Liver (tissue), 9 donors: ENCODE data around the gene NCOR1. TPM values are rescaled to one million over a fixed set of nuclear protein-coding genes. Genes with fewer than 3 reads are reported as not detected.

Experiments
- DNase-seq: peaks from one replicate; pipeline ENCODE4 v3.0.0-alpha.2; 2017; ENCODE audit warnings: low spot score
- H3K27ac ChIP-seq, 2 donors: one replicate each; pipeline ENCODE4 v1.7.0; 2013; ENCODE audit warnings: inconsistent platforms in 2 of 2, low read length in 2 of 2, control low read depth in 1 of 2, low read depth in 1 of 2, mild to moderate bottlenecking in 1 of 2
- H3K27me3 ChIP-seq, 4 donors: one replicate each; pipeline versions ENCODE4 v1.6.1 to v1.7.0; 2013; ENCODE audit warnings: low read length in 3 of 4, inconsistent platforms in 1 of 4, mild to moderate bottlenecking in 1 of 4, moderate library complexity in 1 of 4; ENCODE audit not compliant: control insufficient read depth in 4 of 4, insufficient read depth in 4 of 4
- H3K36me3 ChIP-seq, 4 donors: one replicate each; pipeline versions ENCODE4 v1.6.1 to v1.7.0; 2013; ENCODE audit warnings: low read length in 3 of 4, mild to moderate bottlenecking in 3 of 4, low read depth in 1 of 4, moderate library complexity in 1 of 4; ENCODE audit not compliant: control insufficient read depth in 4 of 4, insufficient read depth in 3 of 4
- H3K4me1 ChIP-seq, 4 donors: one replicate each; pipeline versions ENCODE4 v1.6.1 to v1.7.0; 2013; ENCODE audit warnings: low read length in 3 of 4, mild to moderate bottlenecking in 3 of 4, moderate library complexity in 1 of 4; ENCODE audit not compliant: control insufficient read depth in 4 of 4, insufficient read depth in 4 of 4
- H3K4me3 ChIP-seq, 3 donors: one replicate each; pipeline versions ENCODE4 v1.6.1 to v1.7.0; 2013; ENCODE audit warnings: low read length in 3 of 3, control low read depth in 1 of 3, low read depth in 1 of 3, mild to moderate bottlenecking in 1 of 3
- H3K9ac ChIP-seq, 2 donors: one replicate each; pipeline ENCODE4 v1.7.0; 2013; ENCODE audit warnings: low read length in 2 of 2, mild to moderate bottlenecking in 2 of 2, moderate library complexity in 2 of 2, control low read depth in 1 of 2, low read depth in 1 of 2
- H3K9me3 ChIP-seq, 4 donors: one replicate each; pipeline versions ENCODE4 v1.6.1 to v1.7.0; 2013; ENCODE audit warnings: low read length in 3 of 4; ENCODE audit not compliant: control insufficient read depth in 4 of 4
- EGR1 ChIP-seq, 2 donors: IDR thresholded peaks; 2 replicates each; pipeline ENCODE4 v1.6.1; 2016 to 2018; ENCODE audit warnings: antibody characterized with exemption in 2 of 2, low read depth in 2 of 2
- FOXA1 ChIP-seq: IDR thresholded peaks from 2 replicates; pipeline ENCODE4 v1.6.1; 2016; ENCODE audit warnings: antibody characterized with exemption
- FOXA2 ChIP-seq: IDR thresholded peaks from 2 replicates; pipeline ENCODE4 v1.6.1; 2016; ENCODE audit warnings: antibody characterized with exemption
- GABPA ChIP-seq, 2 donors: IDR thresholded peaks in 1 of 2; conservative IDR thresholded peaks in 1 of 2; 2 replicates each; pipeline ENCODE4 v1.6.1; 2016; ENCODE audit warnings: antibody characterized with exemption in 2 of 2, mild to moderate bottlenecking in 1 of 2, moderate library complexity in 1 of 2
- HNF4A ChIP-seq, 2 donors: conservative IDR thresholded peaks; 2 replicates each; pipeline ENCODE4 v1.6.1; 2016; ENCODE audit warnings: antibody characterized with exemption in 2 of 2, mild to moderate bottlenecking in 2 of 2
- HNF4G ChIP-seq: IDR thresholded peaks from 2 replicates; pipeline ENCODE4 v1.6.1; 2016; ENCODE audit warnings: antibody characterized with exemption
- JUND ChIP-seq, 2 donors: IDR thresholded peaks; 2 replicates each; pipeline ENCODE4 v1.6.1; 2016; ENCODE audit warnings: antibody characterized with exemption in 2 of 2
- NR2F2 ChIP-seq: IDR thresholded peaks from 2 replicates; pipeline ENCODE4 v1.6.1; 2016; ENCODE audit warnings: antibody characterized with exemption
- RAD21 ChIP-seq, 2 donors: IDR thresholded peaks; 2 replicates each; pipeline ENCODE4 v1.6.1; 2016; ENCODE audit warnings: antibody characterized with exemption in 2 of 2, mild to moderate bottlenecking in 2 of 2
- RXRA ChIP-seq, 2 donors: IDR thresholded peaks; 2 replicates each; pipeline ENCODE4 v1.6.1; 2017 to 2018; ENCODE audit warnings: antibody characterized with exemption in 2 of 2, mild to moderate bottlenecking in 1 of 2
- SP1 ChIP-seq: IDR thresholded peaks from 2 replicates; pipeline ENCODE4 v1.6.1; 2018; ENCODE audit warnings: antibody characterized with exemption, mild to moderate bottlenecking
- TAF1 ChIP-seq: conservative IDR thresholded peaks from 2 replicates; pipeline ENCODE4 v1.6.1; 2016; ENCODE audit warnings: antibody characterized with exemption, mild to moderate bottlenecking
- YY1 ChIP-seq: IDR thresholded peaks from 2 replicates; pipeline ENCODE4 v1.6.1; 2016; ENCODE audit warnings: antibody characterized with exemption, mild to moderate bottlenecking
- WGBS: extraction: QIAGEN DNeasy Blood & Tissue Kit; methylation state at CpG from one replicate; pipeline ENCODE4 v1.1.7; 2013; 5-methylcytosine and 5-hydroxymethylcytosine counted together
- polyA plus RNA-seq, 2 donors: library from polyadenylated mRNA; stranded (reverse) in 1 of 2; unstranded in 1 of 2; fragments of 200-250 nt in 1 of 2; fragments of >200 nt in 1 of 2; fragmentation: Nextera tagmentation in 1 of 2; extraction: Ambion mirVana in 1 of 2; gene quantifications; one replicate each; pipeline versions ENCODE4 v1.2.1 to v1.2.3, GENCODE V29; 2013 to 2015
- total RNA-seq, 2 donors: library from RNA; depleted of rRNA; stranded (reverse); fragments of >200 nt; gene quantifications; one replicate each; pipeline ENCODE4 v1.2.3, GENCODE V29; 2014
- TF ChIP-seq, protein P1 (sequence below): IDR thresholded peaks from 2 replicates; pipeline ENCODE4 v1.6.1; 2016; ENCODE audit warnings: antibody characterized with exemption
- TF ChIP-seq, protein P2 (sequence below): IDR thresholded peaks from 2 replicates; pipeline ENCODE4 v1.6.1; 2016; ENCODE audit warnings: antibody characterized with exemption
- TF ChIP-seq, protein P3 (sequence below): IDR thresholded peaks from 2 replicates; pipeline ENCODE4 v1.6.1; 2016; ENCODE audit warnings: antibody characterized with exemption, mild to moderate bottlenecking
- TF ChIP-seq, protein P4 (sequence below): fragments of 150-350 bp; IDR thresholded peaks from 2 replicates; pipeline ENCODE4 v1.5.1; 2017; ENCODE audit warnings: improper control_type of control experiment, low read depth, low read length; ENCODE audit not compliant: missing input control
- donor health status: healthy.
- donor health status: healthy.
- donor health status: healthy.
- donor health status: healthy.
- donor health status: healthy.

NCOR1 gene
- total and polyA plus RNA-seq, 4 donors = 23.6 to 94.8 (median 77.0) TPM

DNA sequence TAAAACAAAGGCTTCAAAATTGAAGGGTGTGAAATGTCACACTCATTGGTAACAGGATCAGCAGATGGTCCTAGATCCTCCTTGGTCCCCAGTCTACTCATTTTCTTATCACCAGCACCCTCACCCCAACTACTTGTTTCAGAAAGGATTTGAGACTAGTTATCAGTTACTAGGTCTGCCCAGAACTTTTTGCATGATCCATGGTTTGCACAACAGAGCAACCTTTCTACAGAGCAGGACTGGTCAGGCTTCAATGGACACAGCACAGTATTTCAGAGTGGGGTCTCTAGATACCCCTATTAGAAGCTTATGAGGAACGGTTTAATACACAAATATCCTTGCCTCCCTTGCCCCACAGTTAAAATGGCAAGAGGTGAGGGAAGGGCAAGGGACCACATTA lies 190.1 kb downstream of the NCOR1 start:
- Histone ChIP-seq H3K9ac (no peak overlapping the region), H3K27me3 (no peaks in the 10 kb centered on the region), H3K9me3 (no peaks in the 10 kb centered on the region), H3K4me3 (no peak overlapping the region), H3K4me1 (peaks cover 0 to 4% (median 0%) of the 10 kb centered on the region in 4 donors), H3K27ac (no peak overlapping the region), H3K36me3 (peaks cover 7 to 61% (median 56%) of the 10 kb centered on the region in 4 donors)
- TF ChIP-seq GABPA (IDR thresholded peaks at IDR 0.05 in 1 of 2, conservative IDR thresholded peaks at IDR 0.05 in 1 of 2) (no peak), JUND (IDR thresholded peaks at IDR 0.05) (no peak), EGR1 (IDR thresholded peaks at IDR 0.05; ENCODE audit: low read depth in 2 of 2) (no peak), RAD21 (IDR thresholded peaks at IDR 0.05) (no peak), RXRA (IDR thresholded peaks at IDR 0.05) (no peak), TAF1 (no peak), NR2F2 (no peak), SP1 (no peak), FOXA1 (no peak), YY1 (no peak), HNF4A (conservative IDR thresholded peaks at IDR 0.05) (no peak), HNF4G (no peak), FOXA2 (no peak)
- TF ChIP-seq, protein P1, sequence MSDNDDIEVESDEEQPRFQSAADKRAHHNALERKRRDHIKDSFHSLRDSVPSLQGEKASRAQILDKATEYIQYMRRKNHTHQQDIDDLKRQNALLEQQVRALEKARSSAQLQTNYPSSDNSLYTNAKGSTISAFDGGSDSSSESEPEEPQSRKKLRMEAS = no peak
- TF ChIP-seq, protein P2, sequence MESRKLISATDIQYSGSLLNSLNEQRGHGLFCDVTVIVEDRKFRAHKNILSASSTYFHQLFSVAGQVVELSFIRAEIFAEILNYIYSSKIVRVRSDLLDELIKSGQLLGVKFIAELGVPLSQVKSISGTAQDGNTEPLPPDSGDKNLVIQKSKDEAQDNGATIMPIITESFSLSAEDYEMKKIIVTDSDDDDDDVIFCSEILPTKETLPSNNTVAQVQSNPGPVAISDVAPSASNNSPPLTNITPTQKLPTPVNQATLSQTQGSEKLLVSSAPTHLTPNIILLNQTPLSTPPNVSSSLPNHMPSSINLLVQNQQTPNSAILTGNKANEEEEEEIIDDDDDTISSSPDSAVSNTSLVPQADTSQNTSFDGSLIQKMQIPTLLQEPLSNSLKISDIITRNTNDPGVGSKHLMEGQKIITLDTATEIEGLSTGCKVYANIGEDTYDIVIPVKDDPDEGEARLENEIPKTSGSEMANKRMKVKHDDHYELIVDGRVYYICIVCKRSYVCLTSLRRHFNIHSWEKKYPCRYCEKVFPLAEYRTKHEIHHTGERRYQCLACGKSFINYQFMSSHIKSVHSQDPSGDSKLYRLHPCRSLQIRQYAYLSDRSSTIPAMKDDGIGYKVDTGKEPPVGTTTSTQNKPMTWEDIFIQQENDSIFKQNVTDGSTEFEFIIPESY = no peak
- TF ChIP-seq, protein P3, sequence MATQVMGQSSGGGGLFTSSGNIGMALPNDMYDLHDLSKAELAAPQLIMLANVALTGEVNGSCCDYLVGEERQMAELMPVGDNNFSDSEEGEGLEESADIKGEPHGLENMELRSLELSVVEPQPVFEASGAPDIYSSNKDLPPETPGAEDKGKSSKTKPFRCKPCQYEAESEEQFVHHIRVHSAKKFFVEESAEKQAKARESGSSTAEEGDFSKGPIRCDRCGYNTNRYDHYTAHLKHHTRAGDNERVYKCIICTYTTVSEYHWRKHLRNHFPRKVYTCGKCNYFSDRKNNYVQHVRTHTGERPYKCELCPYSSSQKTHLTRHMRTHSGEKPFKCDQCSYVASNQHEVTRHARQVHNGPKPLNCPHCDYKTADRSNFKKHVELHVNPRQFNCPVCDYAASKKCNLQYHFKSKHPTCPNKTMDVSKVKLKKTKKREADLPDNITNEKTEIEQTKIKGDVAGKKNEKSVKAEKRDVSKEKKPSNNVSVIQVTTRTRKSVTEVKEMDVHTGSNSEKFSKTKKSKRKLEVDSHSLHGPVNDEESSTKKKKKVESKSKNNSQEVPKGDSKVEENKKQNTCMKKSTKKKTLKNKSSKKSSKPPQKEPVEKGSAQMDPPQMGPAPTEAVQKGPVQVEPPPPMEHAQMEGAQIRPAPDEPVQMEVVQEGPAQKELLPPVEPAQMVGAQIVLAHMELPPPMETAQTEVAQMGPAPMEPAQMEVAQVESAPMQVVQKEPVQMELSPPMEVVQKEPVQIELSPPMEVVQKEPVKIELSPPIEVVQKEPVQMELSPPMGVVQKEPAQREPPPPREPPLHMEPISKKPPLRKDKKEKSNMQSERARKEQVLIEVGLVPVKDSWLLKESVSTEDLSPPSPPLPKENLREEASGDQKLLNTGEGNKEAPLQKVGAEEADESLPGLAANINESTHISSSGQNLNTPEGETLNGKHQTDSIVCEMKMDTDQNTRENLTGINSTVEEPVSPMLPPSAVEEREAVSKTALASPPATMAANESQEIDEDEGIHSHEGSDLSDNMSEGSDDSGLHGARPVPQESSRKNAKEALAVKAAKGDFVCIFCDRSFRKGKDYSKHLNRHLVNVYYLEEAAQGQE = no peak
- 98% methylated on average over 1 of the region's 1 CpG for WGBS
- no peak for DNase-seq

DNA sequence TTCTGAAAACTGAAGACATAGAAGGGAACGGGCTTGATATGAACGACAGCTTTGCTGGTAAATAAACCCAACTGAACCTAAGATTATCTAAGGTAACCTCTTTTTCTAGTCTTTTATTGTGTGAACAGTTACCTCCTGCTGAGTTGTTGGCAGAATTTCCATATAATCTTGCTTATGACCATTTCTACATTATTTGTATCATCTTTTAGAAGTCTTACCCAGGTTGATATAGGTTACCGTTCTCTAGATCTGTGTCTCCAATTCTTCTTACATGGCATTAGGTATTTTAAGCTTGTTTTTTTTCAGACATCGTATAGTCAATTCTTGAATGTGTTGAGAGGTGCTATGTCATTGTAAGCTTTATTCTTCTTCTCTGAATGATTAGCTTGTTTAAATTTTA lies 191.5 kb downstream of the NCOR1 start:
- peaks cover 0 to 4% (median 0%) of the 10 kb centered on the region in 4 donors for H3K4me1 ChIP-seq
- H3K9me3 ChIP-seq = no peaks in the 10 kb centered on the region
- no peak for DNase-seq
- H3K36me3 ChIP-seq = peaks cover 6 to 50% (median 45%) of the 10 kb centered on the region in 4 donors
- no peak overlapping the region for H3K4me3 ChIP-seq
- no peak overlapping the region for H3K27ac ChIP-seq
- no peaks in the 10 kb centered on the region for H3K27me3 ChIP-seq
- WGBS = 68% methylated on average over 4 of the region's 4 CpGs
- no peak overlapping the region for H3K9ac ChIP-seq
- no peak for TF ChIP-seq JUND (IDR thresholded peaks at IDR 0.05)
- TF ChIP-seq YY1 = no peak
- TF ChIP-seq, protein P4, sequence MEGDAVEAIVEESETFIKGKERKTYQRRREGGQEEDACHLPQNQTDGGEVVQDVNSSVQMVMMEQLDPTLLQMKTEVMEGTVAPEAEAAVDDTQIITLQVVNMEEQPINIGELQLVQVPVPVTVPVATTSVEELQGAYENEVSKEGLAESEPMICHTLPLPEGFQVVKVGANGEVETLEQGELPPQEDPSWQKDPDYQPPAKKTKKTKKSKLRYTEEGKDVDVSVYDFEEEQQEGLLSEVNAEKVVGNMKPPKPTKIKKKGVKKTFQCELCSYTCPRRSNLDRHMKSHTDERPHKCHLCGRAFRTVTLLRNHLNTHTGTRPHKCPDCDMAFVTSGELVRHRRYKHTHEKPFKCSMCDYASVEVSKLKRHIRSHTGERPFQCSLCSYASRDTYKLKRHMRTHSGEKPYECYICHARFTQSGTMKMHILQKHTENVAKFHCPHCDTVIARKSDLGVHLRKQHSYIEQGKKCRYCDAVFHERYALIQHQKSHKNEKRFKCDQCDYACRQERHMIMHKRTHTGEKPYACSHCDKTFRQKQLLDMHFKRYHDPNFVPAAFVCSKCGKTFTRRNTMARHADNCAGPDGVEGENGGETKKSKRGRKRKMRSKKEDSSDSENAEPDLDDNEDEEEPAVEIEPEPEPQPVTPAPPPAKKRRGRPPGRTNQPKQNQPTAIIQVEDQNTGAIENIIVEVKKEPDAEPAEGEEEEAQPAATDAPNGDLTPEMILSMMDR = no peak
- TF ChIP-seq HNF4G = no peak
- TF ChIP-seq EGR1 (IDR thresholded peaks at IDR 0.05; ENCODE audit: low read depth in 2 of 2) = no peak
